H1 (cell line): ENCODE results near the gene SEC14L5. TPM values are rescaled to one million over a fixed set of nuclear protein-coding genes. Genes with fewer than 3 reads are reported as not detected.
A peak's percentile ranks its signal among the peaks of the same experiment; 100 is the strongest.

Experiments used
- CBX5 ChIP-seq: fragments of 300-800, 300-1000 bp; sonication (generic); IDR thresholded peaks from 2 replicates; pipeline ENCODE4 v1.7.1; 2016; ENCODE audit warnings: antibody characterized with exemption, low read length, low read depth
- CREB1 ChIP-seq: IDR thresholded peaks from 2 replicates; pipeline ENCODE4 v1.6.1; 2012; ENCODE audit warnings: inconsistent platforms
- EP300 ChIP-seq, 2 experiments: IDR thresholded peaks; 1 replicate in 1 of 2; 2 replicates in 1 of 2; pipeline ENCODE4 v1.6.1; 2011 to 2012; ENCODE audit warnings: low read depth in 2 of 2, low read length in 2 of 2, mild to moderate bottlenecking in 2 of 2, borderline replicate concordance in 1 of 2, inconsistent platforms in 1 of 2, moderate library complexity in 1 of 2
- KDM4A ChIP-seq: IDR thresholded peaks from one replicate; pipeline ENCODE4 v1.7.1; 2012; ENCODE audit warnings: low read depth, mild to moderate bottlenecking, moderate library complexity, low read length, inconsistent platforms; ENCODE audit not compliant: severe bottlenecking
- MAFK ChIP-seq: IDR thresholded peaks from 2 replicates; pipeline ENCODE4 v1.6.1; 2012; ENCODE audit warnings: low read depth, mild to moderate bottlenecking, improper control_type of control experiment, low read length
- TBP ChIP-seq: IDR thresholded peaks from 2 replicates; pipeline ENCODE4 v1.6.1; 2011; ENCODE audit warnings: low read depth, low read length, improper control_type of control experiment
- TCF12 ChIP-seq: IDR thresholded peaks from 2 replicates; pipeline ENCODE4 v1.6.1; 2011; ENCODE audit warnings: low read depth, mild to moderate bottlenecking, low read length
- TEAD4 ChIP-seq: IDR thresholded peaks from 2 replicates; pipeline ENCODE4 v1.6.1; 2012; ENCODE audit warnings: low read depth, low read length, inconsistent platforms, mixed read lengths
- polyA plus RNA-seq, 7 experiments: library from polyadenylated mRNA; depleted of rRNA in 3 of 7; stranded (reverse) in 5 of 7; unstranded in 2 of 7; fragments of >200 nt in 5 of 7; fragments of 200-250 nt in 2 of 7; gene quantifications; 1 replicate in 5 of 7; 2 replicates in 1 of 7; 4 replicates in 1 of 7; pipeline versions ENCODE4 v1.2.1 to v1.2.3, GENCODE V29; 2011 to 2013; ENCODE audit warnings: missing spikeins in 2 of 7, mixed read lengths in 2 of 7
- total RNA-seq: library from RNA; stranded (reverse); fragmentation: NEBNext Ultra II Directional; extraction: Animal tissue kit (Norgen Biotek cat#: 25700); gene quantifications from 2 replicates; pipeline ENCODE4 v1.2.1, GENCODE V29; 2021
- TF ChIP-seq, protein P1 (sequence below): IDR thresholded peaks from 2 replicates; pipeline ENCODE4 v1.6.1; 2012; ENCODE audit warnings: inconsistent platforms
- TF ChIP-seq, protein P2 (sequence below): IDR thresholded peaks from 2 replicates; pipeline ENCODE4 v1.6.1; 2011; ENCODE audit warnings: low read length, improper control_type of control experiment

The SEC14L5 gene
- total and polyA plus RNA-seq, 2 of the 8 experiments (the other 6 are each of a cell fraction or from before 2014, with no cell fraction given) = 1.9 to 3.0 TPM

DNA sequence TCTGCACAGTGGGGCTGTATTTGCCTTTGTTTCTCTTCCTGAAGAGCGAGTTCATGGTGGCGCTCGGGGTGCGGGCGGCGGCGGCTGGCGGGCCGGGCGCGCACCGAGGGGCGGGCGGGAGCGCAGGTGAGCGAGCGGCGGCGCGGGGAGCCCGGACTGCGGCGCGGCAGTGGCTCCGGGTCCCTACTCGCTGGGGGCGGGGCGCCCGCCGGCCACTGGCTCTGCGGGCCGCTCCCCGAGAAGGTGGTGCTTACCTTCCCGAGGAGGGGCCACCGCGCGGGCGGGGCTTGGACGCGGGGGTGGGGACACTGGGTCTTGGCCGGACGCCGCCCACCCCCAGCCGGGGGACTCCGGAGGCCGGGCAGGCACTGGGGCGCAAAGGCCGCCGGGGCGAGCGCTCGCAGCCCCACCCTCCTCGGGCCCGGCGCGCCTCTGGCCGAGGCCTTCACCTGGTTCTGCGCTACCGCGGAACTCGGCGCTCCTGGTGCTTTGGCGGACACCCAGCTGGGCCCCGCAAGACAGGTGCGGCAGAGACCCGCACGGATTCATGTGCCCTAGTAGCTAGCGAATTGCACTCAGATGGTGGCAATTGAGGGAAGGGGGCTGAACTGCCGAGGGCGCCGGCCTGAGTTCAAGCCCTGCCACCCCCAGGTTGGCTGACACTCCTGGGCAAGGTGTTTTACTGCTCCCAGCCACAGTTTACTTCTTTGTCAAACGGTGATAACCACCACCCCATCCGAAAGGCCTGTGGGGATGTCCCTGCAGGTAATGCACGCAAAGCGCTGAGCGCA is 20.9 kb upstream of the SEC14L5 start, which contains the start of gene PPL (continued):
- TF ChIP-seq CREB1 (no peak), TEAD4 (no peak), CBX5 (no peak), TBP (no peak; the same call in 1 of the 2 replicates), TCF12 (no peak), KDM4A (no peak), EP300 (IDR thresholded peaks at IDR 0.05; ENCODE audit: borderline replicate concordance in 1 of 2, low read depth in 2 of 2, low read length in 2 of 2) (peak in 1 of 2 experiments; percentile 2; a peak in 1 of 3 replicates), MAFK (no peak)
- TF ChIP-seq, protein P1, sequence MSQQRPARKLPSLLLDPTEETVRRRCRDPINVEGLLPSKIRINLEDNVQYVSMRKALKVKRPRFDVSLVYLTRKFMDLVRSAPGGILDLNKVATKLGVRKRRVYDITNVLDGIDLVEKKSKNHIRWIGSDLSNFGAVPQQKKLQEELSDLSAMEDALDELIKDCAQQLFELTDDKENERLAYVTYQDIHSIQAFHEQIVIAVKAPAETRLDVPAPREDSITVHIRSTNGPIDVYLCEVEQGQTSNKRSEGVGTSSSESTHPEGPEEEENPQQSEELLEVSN = no peak
- TF ChIP-seq, protein P2, sequence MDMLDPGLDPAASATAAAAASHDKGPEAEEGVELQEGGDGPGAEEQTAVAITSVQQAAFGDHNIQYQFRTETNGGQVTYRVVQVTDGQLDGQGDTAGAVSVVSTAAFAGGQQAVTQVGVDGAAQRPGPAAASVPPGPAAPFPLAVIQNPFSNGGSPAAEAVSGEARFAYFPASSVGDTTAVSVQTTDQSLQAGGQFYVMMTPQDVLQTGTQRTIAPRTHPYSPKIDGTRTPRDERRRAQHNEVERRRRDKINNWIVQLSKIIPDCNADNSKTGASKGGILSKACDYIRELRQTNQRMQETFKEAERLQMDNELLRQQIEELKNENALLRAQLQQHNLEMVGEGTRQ = no peak
